NCI-H226 (cell line): ENCODE measurements around the gene ANAPC7.
"Not testable (repeated sequence)": the region's sequence is repeated elsewhere in the genome, so short reads cannot be mapped to it uniquely, and the experiment has no call there.

Experiments
- DNase-seq: peaks from one replicate; pipeline ENCODE4 v3.0.0-alpha.2; 2015

ANAPC7 gene

GRCh38 chr12:110345963-110346362 lies 57.5 kb downstream of the ANAPC7 start:
- no peak for DNase-seq

DNA sequence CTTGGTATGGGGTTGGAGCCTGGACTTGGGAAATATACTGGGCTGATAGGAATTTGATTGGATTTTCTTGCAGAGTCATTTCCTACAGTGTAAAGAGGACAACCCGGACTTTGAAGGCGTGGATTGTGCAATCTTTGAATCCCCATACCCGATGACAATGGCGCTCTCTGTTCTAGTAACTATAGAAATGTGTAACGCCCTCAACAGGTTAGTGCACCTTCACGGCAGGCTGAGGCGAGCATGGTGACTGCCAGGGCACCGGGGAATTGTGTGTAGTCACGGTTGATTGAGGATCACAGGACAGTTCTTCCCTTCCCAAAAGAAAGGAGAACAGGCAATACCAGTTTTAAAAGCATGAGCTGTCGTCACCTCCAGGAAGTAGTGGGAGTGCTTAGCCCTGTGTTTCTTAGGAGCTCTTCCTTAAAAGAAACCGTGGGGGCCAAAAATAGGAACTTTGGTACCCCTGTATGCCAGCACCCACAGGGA lies 58.3 kb downstream of the ANAPC7 start:
- DNase-seq: no peak

DNA sequence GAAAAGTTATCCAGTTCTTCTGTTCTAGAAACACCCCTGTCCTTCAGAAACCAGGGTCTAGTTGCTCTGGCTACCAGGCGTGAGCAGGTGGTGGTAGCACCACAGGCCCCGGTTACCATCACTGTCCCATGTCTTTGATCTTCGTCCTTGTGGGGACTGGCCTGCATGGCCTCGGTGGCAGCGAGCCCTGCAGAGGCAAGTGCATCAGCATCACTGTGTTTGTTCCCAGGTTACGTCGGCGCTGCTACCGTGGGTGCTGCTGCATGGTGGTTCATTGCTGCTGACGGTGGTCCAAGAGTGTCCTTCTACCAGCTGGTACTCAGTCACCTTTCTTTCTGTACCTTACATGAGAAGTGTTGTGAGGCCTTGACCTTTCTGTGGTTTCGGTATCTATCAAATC lies 58.9 kb downstream of the ANAPC7 start:
- DNase-seq: no peak

DNA sequence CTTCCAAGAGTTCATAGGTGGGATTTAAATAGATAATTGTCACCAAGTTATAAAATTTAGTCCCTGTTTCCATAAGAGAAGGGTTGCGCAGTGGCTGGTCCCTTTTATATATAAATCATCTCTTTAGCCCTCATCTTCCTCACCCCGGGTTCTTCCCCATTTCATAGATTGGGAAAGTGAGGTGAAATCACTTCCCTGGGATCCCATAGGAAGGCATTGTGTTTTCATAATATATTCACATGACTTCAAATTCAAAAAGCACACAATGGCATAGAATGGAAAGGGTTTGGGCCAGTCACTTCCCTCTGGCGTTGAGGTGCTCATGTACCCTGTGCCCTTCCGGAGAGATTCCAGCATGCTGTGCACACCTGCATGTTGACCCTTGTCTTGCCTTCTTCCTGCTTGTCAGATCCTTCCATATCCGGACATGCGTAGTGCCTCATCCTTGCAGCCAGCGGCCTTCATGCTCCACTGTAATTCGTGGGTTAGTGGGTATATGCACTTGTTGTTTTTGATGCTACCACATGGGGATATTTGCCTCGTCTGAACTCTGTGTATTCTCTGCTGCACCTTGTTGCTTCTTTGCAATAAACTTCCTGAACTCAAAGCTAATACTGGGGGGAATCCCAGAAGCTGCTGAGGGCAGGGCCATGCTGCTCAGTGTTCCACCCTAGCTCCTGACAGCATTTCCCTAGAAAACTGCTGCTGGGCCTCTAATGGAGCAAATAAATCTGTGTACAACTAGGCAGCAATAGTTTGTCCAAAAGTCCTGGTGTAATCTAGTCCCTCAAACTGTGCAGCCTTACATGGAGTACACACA lies 59.6 kb downstream of the ANAPC7 start:
- no peak for DNase-seq

DNA sequence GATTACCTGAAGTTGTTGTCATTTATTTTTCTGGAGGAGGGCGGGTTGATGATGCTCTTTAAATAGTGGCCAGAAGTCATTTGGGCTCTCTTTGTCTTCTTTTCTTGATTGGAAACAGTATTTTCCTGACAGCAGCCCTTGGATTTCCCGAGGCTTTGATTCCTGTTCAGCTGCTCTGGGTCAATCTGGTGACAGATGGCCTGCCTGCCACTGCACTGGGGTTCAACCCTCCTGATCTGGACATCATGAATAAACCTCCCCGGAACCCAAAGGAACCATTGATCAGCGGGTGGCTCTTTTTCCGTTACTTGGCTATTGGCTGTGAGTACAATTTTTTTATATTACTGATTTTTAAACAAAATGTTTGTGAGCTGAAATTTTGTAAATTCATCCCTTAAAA lies 60.4 kb downstream of the ANAPC7 start:
- DNase-seq: no peak

GRCh38 chr12:110342157-110342556 lies 61.4 kb downstream of the ANAPC7 start:
- no peak for DNase-seq

GRCh38 chr12:110340706-110341105 lies 62.8 kb downstream of the ANAPC7 start:
- no peak for DNase-seq

DNA sequence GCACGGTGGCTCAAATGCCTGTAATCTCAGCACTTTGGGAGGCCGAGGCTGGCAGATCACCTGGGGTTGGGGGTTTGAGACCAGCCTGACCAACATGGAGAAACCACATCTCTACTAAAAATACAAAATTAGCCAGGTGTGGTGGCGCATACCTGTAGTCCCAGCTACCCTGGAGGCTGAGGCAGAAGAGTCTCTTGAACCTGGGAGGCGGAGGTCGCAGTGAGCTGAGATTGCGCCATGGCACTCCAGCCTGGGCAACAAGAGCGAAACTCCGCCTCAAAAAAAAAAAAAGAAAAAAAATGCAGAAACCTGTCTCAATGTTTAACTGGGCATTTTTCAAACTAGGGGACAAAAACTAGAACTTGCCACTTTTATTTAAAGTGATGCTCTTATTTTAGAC lies 63.2 kb downstream of the ANAPC7 start:
- DNase-seq: not testable (repeated sequence)

GRCh38 chr12:110339184-110339952 lies 64.1 kb downstream of the ANAPC7 start:
- no peak for DNase-seq

- no peak for DNase-seq
Observed at GRCh38 chr12:110338754-110339153, 64.8 kb downstream of the ANAPC7 start.

DNA sequence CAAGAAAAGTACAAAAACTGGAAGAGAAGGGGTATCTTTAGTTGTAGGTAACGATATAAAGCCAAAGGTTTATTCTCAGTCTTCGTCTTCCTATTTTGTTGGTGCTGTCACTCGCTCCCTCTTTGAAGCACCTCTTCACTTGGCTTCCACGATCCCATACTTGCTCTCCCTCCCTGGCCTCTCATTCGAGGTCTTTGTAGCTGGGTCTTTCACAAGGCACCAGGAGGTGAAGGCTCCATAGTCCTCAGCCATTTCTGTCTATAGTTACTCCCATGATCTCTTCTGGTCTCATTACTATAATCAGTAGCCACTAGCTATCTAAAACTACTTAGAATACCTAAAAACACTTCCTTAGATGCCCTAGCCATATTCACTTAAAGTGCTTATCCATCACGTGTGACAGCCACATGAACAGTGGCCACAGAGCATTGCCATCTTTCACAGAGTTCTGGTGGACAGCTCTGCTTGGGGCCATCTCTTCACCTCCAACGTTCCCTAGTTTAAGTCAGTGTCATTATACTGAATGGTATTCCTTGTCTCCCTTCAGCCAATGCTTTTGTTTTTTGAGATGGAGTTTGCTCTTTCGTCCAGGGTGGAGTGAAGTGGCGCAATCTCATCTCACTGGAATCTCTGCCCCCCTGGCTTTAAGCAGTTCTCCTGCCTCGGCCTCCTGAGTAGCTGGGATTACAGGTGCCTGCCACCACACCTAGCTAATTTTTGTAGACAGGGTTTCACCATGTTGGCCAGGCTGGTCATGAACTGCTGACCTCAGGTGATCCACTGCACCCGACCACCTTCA lies 65.4 kb downstream of the ANAPC7 start:
- no peak for DNase-seq

DNA sequence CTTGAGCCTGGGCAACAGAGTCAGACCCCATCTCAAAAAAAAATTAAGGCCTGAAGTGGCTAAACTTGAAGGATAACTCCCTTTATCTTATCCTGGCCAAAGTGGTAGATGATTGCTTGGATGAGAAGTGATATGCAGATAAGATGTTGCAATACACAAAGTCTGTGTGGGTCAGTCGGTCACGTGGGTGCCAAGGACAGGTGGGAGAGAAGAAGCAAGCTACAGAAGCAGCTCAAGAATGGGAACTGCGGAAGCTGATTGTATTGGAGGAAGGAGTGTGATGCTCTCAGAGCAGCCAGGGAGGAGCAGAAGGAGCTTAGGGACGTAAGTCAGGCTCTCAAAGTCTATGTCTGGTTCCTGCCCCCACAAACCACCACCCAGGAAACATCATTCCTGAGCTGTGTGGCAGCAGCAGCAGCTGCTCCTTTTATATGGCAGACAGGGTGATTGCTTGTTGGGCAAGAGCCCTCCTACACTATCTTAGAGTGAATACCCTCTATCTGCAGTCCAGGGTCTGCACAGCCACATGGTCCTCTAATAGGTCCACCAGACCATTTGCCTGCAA lies 67.9 kb downstream of the ANAPC7 start:
- DNase-seq: no peak

DNA sequence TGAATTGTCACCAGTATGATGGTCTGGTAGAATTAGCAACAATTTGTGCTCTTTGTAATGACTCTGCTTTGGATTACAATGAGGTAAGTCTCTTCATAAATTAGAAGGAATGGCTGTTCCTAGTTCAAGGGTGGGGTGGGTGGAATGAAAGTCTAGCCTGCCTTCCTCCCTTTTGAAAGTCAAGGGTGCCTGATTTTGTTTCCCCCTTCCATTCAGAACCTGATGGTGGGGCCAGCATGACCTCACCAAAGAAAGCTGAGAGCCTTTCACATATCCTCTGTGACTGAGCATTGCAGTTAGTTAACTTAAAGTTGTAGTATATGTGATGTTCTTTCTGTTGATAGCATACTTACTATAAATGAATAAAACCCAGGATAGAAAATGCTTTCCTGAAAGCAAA lies 70.3 kb downstream of the ANAPC7 start:
- no peak for DNase-seq

DNA sequence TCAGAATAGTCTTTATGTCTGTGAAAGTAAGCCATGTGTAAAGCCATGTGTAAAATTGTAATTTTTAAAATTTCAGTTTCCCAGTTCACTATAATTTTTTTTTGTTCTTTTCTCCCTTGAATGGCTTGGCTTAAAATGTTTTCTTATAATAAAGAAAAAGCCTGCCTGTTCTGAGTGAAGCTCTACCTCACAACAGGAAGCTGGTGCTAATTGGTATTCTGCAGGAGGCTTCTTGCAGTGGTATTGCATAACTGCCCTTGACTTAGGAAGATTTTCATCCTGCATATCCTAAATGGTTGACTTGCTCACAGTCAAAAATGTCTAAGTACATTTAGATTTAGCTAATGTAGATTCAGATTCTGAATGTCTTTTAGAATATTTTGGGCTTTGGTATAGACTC lies 73.0 kb downstream of the ANAPC7 start:
- peak; percentile 33 for DNase-seq

GRCh38 chr12:110330124-110330523 lies 73.4 kb downstream of the ANAPC7 start:
- no peak for DNase-seq

- DNase-seq: no peak
Observed at GRCh38 chr12:110329710-110330109, 73.8 kb downstream of the ANAPC7 start.
